Mesendoderm (in vitro differentiated cells): Measurements from ENCODE around the gene NODAL.
A peak's percentile ranks its signal among the peaks of the same experiment; 100 is the strongest.

Experiments used
- DNase-seq: peaks from one replicate; pipeline ENCODE4 v3.0.0; 2013
- H2AK5ac ChIP-seq: 2 replicates; pipeline ENCODE4 v1.6.1; 2013; ENCODE audit warnings: low read length, inconsistent platforms
- H2BK120ac ChIP-seq: 2 replicates; pipeline ENCODE4 v1.6.1; 2013; ENCODE audit warnings: low read depth, mild to moderate bottlenecking, low read length, moderate library complexity, mixed read lengths
- H2BK15ac ChIP-seq: replicated peaks from 2 replicates; pipeline ENCODE4 v1.6.1; 2013; ENCODE audit warnings: low read depth, mild to moderate bottlenecking, moderate library complexity
- H2BK5ac ChIP-seq: 2 replicates; pipeline ENCODE4 v1.6.1; 2013; ENCODE audit warnings: low read length, inconsistent platforms
- H3K18ac ChIP-seq: 2 replicates; pipeline ENCODE4 v1.6.1; 2013; ENCODE audit warnings: mild to moderate bottlenecking, low read length, mixed read lengths
- H3K23ac ChIP-seq: one replicate; pipeline ENCODE4 v1.6.1; 2013; ENCODE audit warnings: low read length
- H3K27ac ChIP-seq: 2 replicates; pipeline ENCODE4 v1.5.1; 2013; ENCODE audit warnings: low read depth, mild to moderate bottlenecking, inconsistent platforms, low read length, moderate library complexity
- H3K27me3 ChIP-seq: 2 replicates; pipeline ENCODE4 v1.6.1; 2013; ENCODE audit warnings: low read length, control low read depth, mild to moderate bottlenecking, inconsistent platforms; ENCODE audit not compliant: insufficient read depth, poor library complexity
- H3K36me3 ChIP-seq: 2 replicates; pipeline ENCODE4 v1.6.1; 2013; ENCODE audit warnings: low read length, inconsistent platforms; ENCODE audit not compliant: control insufficient read depth, insufficient read depth
- H3K4ac ChIP-seq: one replicate; pipeline ENCODE4 v1.6.1; 2013; ENCODE audit warnings: low read depth, mild to moderate bottlenecking, low read length, moderate library complexity
- H3K4me1 ChIP-seq: 2 replicates; pipeline ENCODE4 v1.6.1; 2013; ENCODE audit warnings: low read depth, low read length, inconsistent platforms; ENCODE audit not compliant: control insufficient read depth
- H3K4me2 ChIP-seq: 2 replicates; pipeline ENCODE4 v1.6.1; 2013; ENCODE audit warnings: low read length
- H3K4me3 ChIP-seq: 2 replicates; pipeline ENCODE4 v1.5.1; 2013; ENCODE audit warnings: mild to moderate bottlenecking, low read length
- H3K56ac ChIP-seq: one replicate; pipeline ENCODE4 v1.6.1; 2013; ENCODE audit warnings: low read length
- H3K79me1 ChIP-seq: 2 replicates; pipeline ENCODE4 v1.6.1; 2013; ENCODE audit warnings: low read length, inconsistent platforms
- H3K79me2 ChIP-seq: 2 replicates; pipeline ENCODE4 v1.6.1; 2013; ENCODE audit warnings: mild to moderate bottlenecking, low read length; ENCODE audit not compliant: control insufficient read depth, insufficient read depth
- H3K9ac ChIP-seq: 2 replicates; pipeline ENCODE4 v1.6.1; 2013; ENCODE audit warnings: low read length, inconsistent platforms
- H4K5ac ChIP-seq: one replicate; pipeline ENCODE4 v1.6.1; 2013; ENCODE audit warnings: low read length
- H4K8ac ChIP-seq: one replicate; pipeline ENCODE4 v1.6.1; 2013; ENCODE audit warnings: low read depth, mild to moderate bottlenecking, control low read depth, low read length, moderate library complexity
- WGBS: extraction: QIAGEN DNeasy Blood & Tissue Kit; methylation state at CpG from one replicate; pipeline ENCODE4 v1.1.7; 2013; ENCODE audit warnings: low lambda C conversion rate, missing lambda C conversion rate; ENCODE audit not compliant: insufficient coverage; ENCODE audit errors: extremely low coverage; 5-methylcytosine and 5-hydroxymethylcytosine counted together

Gene NODAL

DNA sequence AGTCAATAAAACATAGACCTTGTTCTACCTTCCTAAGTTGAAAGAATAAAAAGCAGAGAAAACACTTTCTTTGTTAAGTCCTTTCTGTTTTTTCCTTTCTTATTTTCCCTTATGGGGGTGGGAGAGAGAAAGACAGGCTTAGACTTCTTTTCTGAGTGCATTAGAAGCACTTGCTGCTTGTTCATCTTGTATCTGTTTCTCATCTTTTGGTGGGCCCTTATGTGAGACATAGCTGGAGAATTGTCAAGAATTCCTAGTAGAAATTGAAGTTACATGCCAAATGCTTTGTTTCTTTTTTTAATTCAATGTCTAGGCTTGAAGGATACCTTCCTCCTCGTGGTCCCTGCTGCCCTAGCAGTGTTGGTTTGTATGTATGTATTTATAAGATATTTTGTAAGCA is 30.9 kb downstream of the NODAL start:
- Histone ChIP-seq H2BK120ac (no peak overlapping the region), H3K56ac (no peak overlapping the region), H3K4me2 (no peak overlapping the region), H2BK15ac (no peak overlapping the region), H4K8ac (no peak overlapping the region), H3K4me3 (no peak overlapping the region), H3K79me2 (peaks cover 35% of the 10 kb centered on the region), H4K5ac (no peak overlapping the region), H3K4ac (no peak overlapping the region), H3K79me1 (peaks cover 11% of the 10 kb centered on the region), H3K23ac (no peak overlapping the region), H3K27ac (no peak overlapping the region), H3K18ac (no peak overlapping the region), H3K4me1 (no peaks in the 10 kb centered on the region), H2BK5ac (no peak overlapping the region), H3K27me3 (no peaks in the 10 kb centered on the region), H2AK5ac (no peak overlapping the region), H3K36me3 (no peaks in the 10 kb centered on the region), H3K9ac (no peak overlapping the region)
- no CpG with 5 or more reads among the region's 1 CpG for WGBS
- DNase-seq: no peak

DNA sequence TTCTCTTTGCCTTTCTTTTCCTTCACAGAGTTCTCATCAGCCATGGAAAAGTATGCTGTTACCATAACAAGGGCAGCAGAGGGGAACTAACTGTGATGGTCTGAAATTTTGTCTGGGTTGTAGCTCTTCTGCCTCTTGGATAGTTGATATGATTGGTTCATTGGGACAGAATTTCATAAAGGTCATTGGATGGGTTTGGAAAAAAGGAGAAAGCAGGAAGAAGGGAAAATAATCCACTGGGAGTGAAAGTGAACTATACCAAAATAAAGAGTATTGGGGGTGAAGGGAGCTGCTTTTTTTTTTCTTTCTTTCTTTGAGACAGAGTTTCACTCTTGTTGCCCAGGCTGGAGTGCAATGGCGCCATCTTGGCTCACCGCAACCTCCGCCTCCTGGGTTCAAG is 31.7 kb downstream of the NODAL start:
- H3K27ac ChIP-seq: no peak overlapping the region
- WGBS: no CpG with 5 or more reads among the region's 3 CpGs
- no peak overlapping the region for H2BK15ac ChIP-seq
- H3K56ac ChIP-seq: no peak overlapping the region
- H3K9ac ChIP-seq: no peak overlapping the region
- H3K36me3 ChIP-seq: no peaks in the 10 kb centered on the region
- peaks cover 16% of the 10 kb centered on the region for H3K79me1 ChIP-seq
- no peak overlapping the region for H2BK120ac ChIP-seq
- no peak overlapping the region for H3K4me3 ChIP-seq
- no peak for DNase-seq
- H3K4me2 ChIP-seq: no peak overlapping the region
- H3K4me1 ChIP-seq: peaks cover 4% of the 10 kb centered on the region
- H2BK5ac ChIP-seq: no peak overlapping the region
- H3K79me2 ChIP-seq: peaks cover 42% of the 10 kb centered on the region
- no peak overlapping the region for H3K23ac ChIP-seq
- H4K5ac ChIP-seq: no peak overlapping the region
- H3K18ac ChIP-seq: no peak overlapping the region
- no peak overlapping the region for H3K4ac ChIP-seq
- no peak overlapping the region for H2AK5ac ChIP-seq
- H3K27me3 ChIP-seq: no peaks in the 10 kb centered on the region
- no peak overlapping the region for H4K8ac ChIP-seq

GRCh38 chr10:70405037-70405824 is 36.2 kb downstream of the NODAL start:
- H3K18ac ChIP-seq: no peak overlapping the region
- H3K4ac ChIP-seq: no peak overlapping the region
- H3K4me3 ChIP-seq: peak overlapping the region; percentile 52
- H2BK15ac ChIP-seq: no peak overlapping the region
- H4K5ac ChIP-seq: no peak overlapping the region
- no peaks in the 10 kb centered on the region for H3K27me3 ChIP-seq
- DNase-seq: peak; percentile 79
- peak overlapping the region; percentile 83 for H3K9ac ChIP-seq
- H4K8ac ChIP-seq: no peak overlapping the region
- H2BK120ac ChIP-seq: no peak overlapping the region
- peaks cover 11% of the 10 kb centered on the region for H3K79me1 ChIP-seq
- H3K23ac ChIP-seq: peak overlapping the region; percentile 98
- H2BK5ac ChIP-seq: no peak overlapping the region
- H2AK5ac ChIP-seq: no peak overlapping the region
- H3K79me2 ChIP-seq: peaks cover 38% of the 10 kb centered on the region
- H3K4me1 ChIP-seq: peaks cover 4% of the 10 kb centered on the region
- WGBS: no CpG with 5 or more reads among the region's 18 CpGs
- peak overlapping the region; percentile 100 for H3K4me2 ChIP-seq
- H3K36me3 ChIP-seq: no peaks in the 10 kb centered on the region
- H3K56ac ChIP-seq: peak overlapping the region; percentile 99
- no peak overlapping the region for H3K27ac ChIP-seq

GRCh38 chr10:70404787-70405036 is 36.8 kb downstream of the NODAL start:
- Histone ChIP-seq H2BK120ac (no peak overlapping the region), H2AK5ac (no peak overlapping the region), H3K56ac (peak overlapping the region; percentile 99), H3K4me2 (peak overlapping the region; percentile 100), H3K23ac (peak overlapping the region; percentile 98), H2BK5ac (no peak overlapping the region), H3K9ac (peak overlapping the region; percentile 83), H3K27me3 (no peaks in the 10 kb centered on the region), H3K4me3 (peak overlapping the region; percentile 52), H3K18ac (no peak overlapping the region), H3K36me3 (no peaks in the 10 kb centered on the region), H4K5ac (no peak overlapping the region), H3K4me1 (peaks cover 4% of the 10 kb centered on the region), H2BK15ac (no peak overlapping the region), H3K27ac (no peak overlapping the region), H4K8ac (no peak overlapping the region), H3K79me2 (peaks cover 36% of the 10 kb centered on the region), H3K4ac (peak overlapping the region; percentile 18), H3K79me1 (peaks cover 11% of the 10 kb centered on the region)
- WGBS: no CpG with 5 or more reads among the region's 11 CpGs
- peak; percentile 44 for DNase-seq

DNA sequence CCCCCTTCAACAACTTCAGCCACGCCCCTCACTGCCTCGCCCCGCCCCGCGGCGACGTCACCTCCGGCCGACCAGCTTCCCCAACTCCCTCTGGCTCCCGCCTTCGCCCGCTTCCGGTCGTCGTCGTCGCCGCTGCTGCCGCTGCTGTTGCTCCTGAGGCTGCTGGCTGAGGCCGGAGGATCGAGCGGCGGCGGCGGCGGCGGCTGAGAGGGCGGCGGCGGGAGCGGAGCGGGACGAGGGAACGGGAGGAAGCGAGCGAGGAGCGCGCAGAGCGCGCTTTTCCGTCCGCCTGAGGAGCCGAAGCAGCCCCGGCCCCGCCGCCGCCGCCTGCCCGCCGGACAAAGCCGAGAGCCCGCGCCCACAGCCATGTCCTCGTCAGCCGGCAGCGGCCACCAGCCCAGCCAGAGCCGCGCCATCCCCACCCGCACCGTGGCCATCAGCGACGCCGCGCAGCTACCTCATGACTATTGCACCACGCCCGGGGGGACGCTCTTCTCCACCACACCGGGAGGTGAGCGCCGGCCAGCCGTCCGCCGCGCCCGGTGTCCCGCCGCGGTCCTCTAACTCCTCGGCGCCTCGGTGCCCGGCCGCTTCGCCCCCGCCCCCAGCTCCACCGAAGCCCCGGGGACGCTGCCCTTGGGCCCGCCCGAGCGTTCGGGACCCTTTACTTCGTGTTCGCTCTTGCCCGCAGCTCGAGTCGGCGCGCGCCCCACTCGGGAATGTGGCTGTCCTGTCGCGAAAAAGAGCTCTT is 37.3 kb downstream of the NODAL start, which contains the start of gene EIF4EBP2:
Gene EIF4EBP2 (plus strand): TSS at position 110 of the 751 bp plus-strand sequence. CDS start 257 bp downstream, at position 367.
- Histone ChIP-seq H3K4me1 (peaks cover 4% of the 10 kb centered on the region), H3K4me3 (peak within 1 kb of the TSS; percentile 52), H4K5ac (no peak within 1 kb of the TSS), H2BK5ac (no peak within 1 kb of the TSS), H3K36me3 (no peaks in the 10 kb centered on the region), H3K79me1 (peaks cover 9% of the 10 kb centered on the region), H2BK120ac (no peak within 1 kb of the TSS), H3K4me2 (peak within 1 kb of the TSS; percentile 100), H3K4ac (peak within 1 kb of the TSS; percentile 18), H4K8ac (no peak within 1 kb of the TSS), H3K27ac (peak within 1 kb of the TSS; percentile 32), H3K9ac (peak within 1 kb of the TSS; percentile 83), H3K18ac (peak within 1 kb of the TSS; percentile 41), H2AK5ac (no peak within 1 kb of the TSS), H3K56ac (peak within 1 kb of the TSS; percentile 99), H3K23ac (peak within 1 kb of the TSS; percentile 98), H3K27me3 (no peaks in the 10 kb centered on the region), H2BK15ac (no peak within 1 kb of the TSS), H3K79me2 (peaks cover 33% of the 10 kb centered on the region)
- WGBS: no CpG with 5 or more reads among the region's 103 CpGs
- peak; percentile 97 for DNase-seq
